ENCODE results near the gene PLVAP.

DNA sequence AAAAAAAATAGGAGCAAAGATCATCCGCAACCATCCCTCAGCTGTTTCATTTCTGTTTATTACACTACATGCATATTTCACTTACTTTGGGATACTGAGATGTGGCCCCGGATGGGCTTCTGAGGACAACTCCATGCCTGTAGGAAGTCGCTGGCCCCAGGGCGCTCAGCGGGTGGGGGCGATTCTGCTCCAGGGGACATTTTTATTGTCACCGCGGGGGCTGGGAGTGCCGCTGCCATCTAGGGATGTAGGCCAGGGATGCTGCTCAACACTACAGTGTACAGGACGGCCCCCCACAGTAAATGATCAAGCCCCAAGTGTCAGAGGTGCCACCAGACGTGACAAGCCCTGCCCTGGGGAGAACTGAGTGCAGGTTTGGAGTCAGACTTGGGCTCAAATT is 34.7 kb upstream of the PLVAP start:
- TF ChIP-seq, protein P1, sequence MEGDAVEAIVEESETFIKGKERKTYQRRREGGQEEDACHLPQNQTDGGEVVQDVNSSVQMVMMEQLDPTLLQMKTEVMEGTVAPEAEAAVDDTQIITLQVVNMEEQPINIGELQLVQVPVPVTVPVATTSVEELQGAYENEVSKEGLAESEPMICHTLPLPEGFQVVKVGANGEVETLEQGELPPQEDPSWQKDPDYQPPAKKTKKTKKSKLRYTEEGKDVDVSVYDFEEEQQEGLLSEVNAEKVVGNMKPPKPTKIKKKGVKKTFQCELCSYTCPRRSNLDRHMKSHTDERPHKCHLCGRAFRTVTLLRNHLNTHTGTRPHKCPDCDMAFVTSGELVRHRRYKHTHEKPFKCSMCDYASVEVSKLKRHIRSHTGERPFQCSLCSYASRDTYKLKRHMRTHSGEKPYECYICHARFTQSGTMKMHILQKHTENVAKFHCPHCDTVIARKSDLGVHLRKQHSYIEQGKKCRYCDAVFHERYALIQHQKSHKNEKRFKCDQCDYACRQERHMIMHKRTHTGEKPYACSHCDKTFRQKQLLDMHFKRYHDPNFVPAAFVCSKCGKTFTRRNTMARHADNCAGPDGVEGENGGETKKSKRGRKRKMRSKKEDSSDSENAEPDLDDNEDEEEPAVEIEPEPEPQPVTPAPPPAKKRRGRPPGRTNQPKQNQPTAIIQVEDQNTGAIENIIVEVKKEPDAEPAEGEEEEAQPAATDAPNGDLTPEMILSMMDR (optimal IDR thresholded peaks at IDR 0.05 in 1 of 3, IDR thresholded peaks at IDR 0.05 in 1 of 3, conservative IDR thresholded peaks at IDR 0.05 in 1 of 3; ENCODE audit: extremely low read depth in 1 of 3, insufficient read depth in 2 of 3, low read length in 3 of 3): no peak
- TF ChIP-seq EZH2 (IDR thresholded peaks at IDR 0.05; ENCODE audit: low read length): no peak

Measured in keratinocyte (primary cell).